NCI-H345 (cell line): ENCODE measurements around the gene CIB4.
A peak's percentile ranks its signal among the peaks of the same experiment; 100 is the strongest.
"Not testable (repeated sequence)": the region's sequence is repeated elsewhere in the genome, so short reads cannot be mapped to it uniquely, and the experiment has no call there.

ENCODE experiments used
- DNase-seq: peaks from one replicate; lab custom pipeline; 2025; lab: John Stamatoyannopoulos, UW

The CIB4 gene

GRCh38 chr2:26666671-26667070, 25.5 kb upstream of the CIB4 start:
- no peak for DNase-seq

- not testable (repeated sequence) for DNase-seq
Observed at GRCh38 chr2:26665296-26665695, 24.1 kb upstream of the CIB4 start.

- DNase-seq = no peak
Observed at GRCh38 chr2:26660363-26660962, 19.3 kb upstream of the CIB4 start.

- no peak for DNase-seq
Observed at GRCh38 chr2:26658691-26659346, 17.7 kb upstream of the CIB4 start.

GRCh38 chr2:26657265-26657664, 16.1 kb upstream of the CIB4 start:
- no peak for DNase-seq

GRCh38 chr2:26655611-26656195, 14.5 kb upstream of the CIB4 start:
- DNase-seq = no peak

- DNase-seq = not testable (repeated sequence)
Observed at GRCh38 chr2:26655120-26655519, 14.0 kb upstream of the CIB4 start.

- no peak for DNase-seq
Observed at GRCh38 chr2:26654061-26654340, 12.8 kb upstream of the CIB4 start.

- DNase-seq = no peak
Observed at GRCh38 chr2:26653207-26654060, 12.3 kb upstream of the CIB4 start.

GRCh38 chr2:26652361-26653041, 11.3 kb upstream of the CIB4 start:
- DNase-seq = no peak

- DNase-seq = no peak
Observed at GRCh38 chr2:26651799-26652198, 10.6 kb upstream of the CIB4 start.

GRCh38 chr2:26651470-26651771, 10.3 kb upstream of the CIB4 start:
- DNase-seq = no peak

GRCh38 chr2:26650713-26651469, 9.7 kb upstream of the CIB4 start:
- no peak for DNase-seq

- DNase-seq = no peak
Observed at GRCh38 chr2:26649992-26650712, 9.0 kb upstream of the CIB4 start.

- peak; percentile 33 for DNase-seq
Observed at GRCh38 chr2:26649322-26649721, 8.2 kb upstream of the CIB4 start.

- no peak for DNase-seq
Observed at GRCh38 chr2:26648516-26648915, 7.3 kb upstream of the CIB4 start.

- no peak for DNase-seq
Observed at GRCh38 chr2:26647981-26648380, 6.8 kb upstream of the CIB4 start.

- no peak for DNase-seq
Observed at GRCh38 chr2:26646986-26647672, 6.0 kb upstream of the CIB4 start.

- DNase-seq = no peak
Observed at GRCh38 chr2:26645762-26646161, 4.6 kb upstream of the CIB4 start.

- no peak for DNase-seq
Observed at GRCh38 chr2:26644188-26644835, 3.1 kb upstream of the CIB4 start.
